Stomach (tissue), 9 donors: ENCODE data around the gene GRB10. TPM values are rescaled to one million over a fixed set of nuclear protein-coding genes. Genes with fewer than 3 reads are reported as not detected.
A peak's percentile ranks its signal among the peaks of the same experiment; 100 is the strongest.

Source experiments
- DNase-seq, 2 donors: peaks; one replicate each; pipeline versions ENCODE4 v3.0.0 to v3.0.0-alpha.2; 2013 to 2019
- H3K27ac ChIP-seq, 5 donors: fragments of 200-600 bp in 4 of 5; sonication (generic) in 4 of 5; one replicate each; pipeline ENCODE4 v1.5.1; 2013 to 2019; ENCODE audit warnings: mild to moderate bottlenecking in 1 of 5, moderate library complexity in 1 of 5
- H3K27me3 ChIP-seq, 3 donors: fragments of 200-600 bp; sonication (generic); one replicate each; pipeline ENCODE4 v1.5.1; 2017 to 2019; ENCODE audit warnings: mixed run types in 1 of 3
- H3K36me3 ChIP-seq, 4 donors: fragments of 200-600 bp; sonication (generic); 1 replicate in 3 of 4; 2 replicates in 1 of 4; pipeline ENCODE4 v1.5.1; 2016 to 2019
- H3K4me1 ChIP-seq, 4 donors: fragments of 200-600 bp; sonication (generic); one replicate each; pipeline ENCODE4 v1.5.1; 2016 to 2019
- H3K4me3 ChIP-seq, 4 donors: fragments of 200-600 bp; sonication (generic) in 3 of 4; one replicate each; pipeline ENCODE4 v1.5.1; 2016 to 2019; ENCODE audit warnings: mild to moderate bottlenecking in 1 of 4
- H3K9me3 ChIP-seq, 4 donors: fragments of 200-600 bp; sonication (generic); one replicate each; pipeline ENCODE4 v1.5.1; 2016 to 2019
- EP300 ChIP-seq: sonication (generic); formaldehyde crosslinking; IDR thresholded peaks from one replicate; pipeline ENCODE4 v1.6.1; 2017; ENCODE audit warnings: antibody characterized with exemption
- POLR2A ChIP-seq, 4 donors: fragments of 450-650 bp; IDR thresholded peaks; one replicate each; pipeline ENCODE4 v1.6.1; 2016; ENCODE audit warnings: antibody characterized with exemption in 4 of 4, control low read depth in 2 of 4, mild to moderate bottlenecking in 1 of 4, moderate library complexity in 1 of 4
- POLR2AphosphoS5 ChIP-seq, 3 donors: sonication (generic); formaldehyde crosslinking; IDR thresholded peaks; one replicate each; pipeline ENCODE4 v1.6.1; 2016; ENCODE audit warnings: antibody characterized with exemption in 3 of 3
- WGBS, 5 donors: extraction: QIAGEN DNeasy Blood & Tissue Kit in 3 of 5; methylation state at CpG; one replicate each; pipeline versions ENCODE4 v1.1.5 to v1.1.7; 2013 to 2018; 5-methylcytosine and 5-hydroxymethylcytosine counted together
- intact Hi-C: fragments of 100-400 bp; cut with DNase I; formaldehyde crosslinking; loops from one replicate; pipeline ENCODE4 v1.15.1; 2023; ENCODE audit warnings: low total_unique reads
- polyA plus RNA-seq, 3 donors: library from polyadenylated mRNA; stranded (reverse); fragments of 200-250 nt; gene quantifications; one replicate each; pipeline ENCODE4 v1.2.3, GENCODE V29; 2013
- total RNA-seq, 5 donors: library from RNA; depleted of rRNA; stranded (reverse); fragments of >200 nt; gene quantifications; one replicate each; pipeline versions ENCODE4 v1.1.0 to v1.2.3, GENCODE V29; 2014 to 2016
- TF ChIP-seq, protein P1 (sequence below), 7 experiments: fragments of 450-650 bp in 4 of 7; fragments of 200-600 bp in 3 of 7; sonication (generic) in 3 of 7; IDR thresholded peaks; one replicate each; pipeline ENCODE4 v1.5.1; 2016 to 2019; ENCODE audit warnings: antibody characterized with exemption in 7 of 7, control low read depth in 2 of 7, mild to moderate bottlenecking in 1 of 7
- donor health status: healthy with polysubstance abuse.
- donor health status: Bipolar disorder and iron deficiency.
- donor health status: healthy.

The GRB10 gene
- total and polyA plus RNA-seq, 8 donors: 10.2 to 84.9 (median 49.6) TPM

DNA sequence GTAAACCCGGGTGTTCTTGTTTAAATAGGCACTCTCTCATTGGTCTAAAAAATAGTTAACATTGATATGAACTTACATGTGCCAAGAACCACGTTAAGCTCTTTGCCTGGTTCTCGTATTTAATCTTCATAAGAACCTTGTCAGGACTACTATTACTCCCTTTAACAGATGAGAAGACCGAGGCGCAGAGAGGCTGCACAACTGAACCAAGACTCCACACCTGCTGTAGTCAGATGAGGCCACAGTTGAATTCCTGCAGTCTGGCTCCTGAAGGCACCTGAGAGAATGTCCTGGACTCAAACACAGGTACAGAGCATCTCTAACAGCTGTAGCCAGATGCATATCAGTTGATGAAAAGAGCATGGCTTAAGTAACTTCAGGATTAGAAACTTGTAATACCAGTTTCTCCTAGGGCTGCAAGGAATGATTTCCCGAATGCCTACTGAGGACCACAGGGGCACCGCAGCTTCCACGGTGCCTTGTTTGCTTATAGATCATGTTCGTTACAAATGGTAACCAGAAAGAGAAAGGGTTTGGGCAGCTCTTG, 227.0 kb downstream of the GRB10 start:
- no peak overlapping the region for H3K27ac ChIP-seq
- H3K9me3 ChIP-seq: no peaks in the 10 kb centered on the region
- DNase-seq: no peak
- H3K36me3 ChIP-seq: no peaks in the 10 kb centered on the region
- H3K4me1 ChIP-seq: peaks cover 0 to 26% (median 6%) of the 10 kb centered on the region in 4 donors
- 54 to 73% (median 64%) methylated on average over 9 of the region's 9 CpGs for WGBS, 5 donors
- no peak overlapping the region for H3K4me3 ChIP-seq
- intact Hi-C loops: no loop called here
- no peak for TF ChIP-seq POLR2AphosphoS5 (IDR thresholded peaks at IDR 0.05)
- no peak for TF ChIP-seq POLR2A (IDR thresholded peaks at IDR 0.05)
- TF ChIP-seq, protein P1, sequence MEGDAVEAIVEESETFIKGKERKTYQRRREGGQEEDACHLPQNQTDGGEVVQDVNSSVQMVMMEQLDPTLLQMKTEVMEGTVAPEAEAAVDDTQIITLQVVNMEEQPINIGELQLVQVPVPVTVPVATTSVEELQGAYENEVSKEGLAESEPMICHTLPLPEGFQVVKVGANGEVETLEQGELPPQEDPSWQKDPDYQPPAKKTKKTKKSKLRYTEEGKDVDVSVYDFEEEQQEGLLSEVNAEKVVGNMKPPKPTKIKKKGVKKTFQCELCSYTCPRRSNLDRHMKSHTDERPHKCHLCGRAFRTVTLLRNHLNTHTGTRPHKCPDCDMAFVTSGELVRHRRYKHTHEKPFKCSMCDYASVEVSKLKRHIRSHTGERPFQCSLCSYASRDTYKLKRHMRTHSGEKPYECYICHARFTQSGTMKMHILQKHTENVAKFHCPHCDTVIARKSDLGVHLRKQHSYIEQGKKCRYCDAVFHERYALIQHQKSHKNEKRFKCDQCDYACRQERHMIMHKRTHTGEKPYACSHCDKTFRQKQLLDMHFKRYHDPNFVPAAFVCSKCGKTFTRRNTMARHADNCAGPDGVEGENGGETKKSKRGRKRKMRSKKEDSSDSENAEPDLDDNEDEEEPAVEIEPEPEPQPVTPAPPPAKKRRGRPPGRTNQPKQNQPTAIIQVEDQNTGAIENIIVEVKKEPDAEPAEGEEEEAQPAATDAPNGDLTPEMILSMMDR (IDR thresholded peaks at IDR 0.05): no peak
- no peak for TF ChIP-seq EP300
- H3K27me3 ChIP-seq: peaks cover 0 to 11% (median 0%) of the 10 kb centered on the region in 3 donors

DNA sequence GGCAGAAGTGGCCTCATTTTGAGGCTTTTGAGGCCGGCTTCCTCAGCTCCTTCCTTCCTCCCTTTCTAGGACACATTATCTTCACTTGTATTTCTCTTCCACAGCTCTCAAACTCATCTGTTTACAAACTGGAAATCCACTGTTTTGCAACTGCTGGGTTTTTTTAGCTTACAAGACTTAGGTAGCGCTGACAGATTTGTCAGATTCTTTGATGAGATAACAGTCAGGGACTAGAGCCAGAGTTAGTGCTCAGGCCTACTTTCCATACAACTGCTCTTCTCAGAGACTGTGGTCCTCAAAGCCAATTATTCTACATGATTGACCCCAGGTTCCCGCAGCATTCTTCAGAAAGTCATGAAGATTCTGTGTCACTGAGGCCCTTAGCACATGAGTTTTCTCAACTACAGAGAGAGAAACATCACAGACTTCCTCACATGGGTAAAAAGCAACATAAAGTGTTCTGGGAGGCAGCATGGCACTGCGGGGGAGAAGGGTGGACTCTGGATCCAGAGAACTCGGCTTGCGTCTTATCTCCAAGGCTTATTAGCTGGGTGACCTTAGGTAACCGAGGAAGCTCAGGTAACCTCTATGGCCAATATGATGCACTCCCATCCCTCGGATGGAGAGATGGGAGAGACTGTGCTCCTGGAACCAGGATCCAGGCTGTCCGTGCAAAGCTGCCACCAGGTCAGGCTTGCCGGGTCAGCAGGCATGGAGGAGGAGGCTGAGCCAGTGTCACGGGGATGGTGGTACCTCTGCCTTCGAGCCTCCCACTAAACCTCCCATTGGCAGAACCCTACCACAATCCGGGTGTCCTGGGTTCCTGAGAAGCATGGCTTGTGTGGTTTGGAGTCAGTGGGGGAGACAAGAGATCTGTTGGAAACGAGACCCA, 228.0 kb downstream of the GRB10 start:
- Histone ChIP-seq H3K27ac (no peak overlapping the region), H3K4me3 (no peak overlapping the region), H3K9me3 (no peaks in the 10 kb centered on the region), H3K4me1 (peaks cover 0 to 26% (median 6%) of the 10 kb centered on the region in 4 donors), H3K27me3 (peaks cover 0 to 3% (median 0%) of the 10 kb centered on the region in 3 donors), H3K36me3 (no peaks in the 10 kb centered on the region)
- TF ChIP-seq EP300 (no peak), POLR2A (IDR thresholded peaks at IDR 0.05) (no peak), POLR2AphosphoS5 (IDR thresholded peaks at IDR 0.05) (no peak)
- TF ChIP-seq, protein P1 (IDR thresholded peaks at IDR 0.05): no peak
- WGBS, 5 donors: 79 to 89% (median 84%) methylated on average over 14 of the region's 14 CpGs
- DNase-seq: no peak
- intact Hi-C loops: no loop called here

DNA sequence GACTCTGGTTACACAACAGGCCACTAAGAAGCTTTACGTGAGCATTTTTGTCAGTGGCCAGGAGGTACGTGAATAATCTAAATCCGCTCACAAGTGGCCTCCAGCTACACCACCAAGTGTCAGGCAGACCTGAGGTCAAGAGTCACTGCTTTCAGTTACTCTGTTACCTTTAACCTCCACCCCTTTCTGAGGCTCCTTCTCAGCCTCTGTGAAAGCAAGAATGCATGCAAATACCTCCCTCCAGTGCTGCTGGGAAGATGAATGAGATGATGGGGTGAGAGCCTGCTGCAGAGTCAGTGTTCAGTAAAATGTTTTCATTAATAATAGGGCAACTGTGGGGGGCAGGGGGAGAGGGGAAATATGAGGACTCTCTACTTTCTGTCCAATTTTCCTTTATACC, 228.7 kb downstream of the GRB10 start:
- H3K9me3 ChIP-seq: no peaks in the 10 kb centered on the region
- H3K27me3 ChIP-seq: no peaks in the 10 kb centered on the region
- TF ChIP-seq EP300 (no peak), POLR2A (IDR thresholded peaks at IDR 0.05) (no peak)
- TF ChIP-seq, protein P1 (IDR thresholded peaks at IDR 0.05): no peak
- 37 to 54% (median 49%) methylated on average over 3 of the region's 3 CpGs for WGBS, 5 donors
- no peak for DNase-seq
- H3K4me1 ChIP-seq: peaks cover 0 to 26% (median 6%) of the 10 kb centered on the region in 4 donors
- H3K27ac ChIP-seq: no peak overlapping the region
- intact Hi-C loops: no loop called here
- H3K4me3 ChIP-seq: no peak overlapping the region
- H3K36me3 ChIP-seq: no peaks in the 10 kb centered on the region

DNA sequence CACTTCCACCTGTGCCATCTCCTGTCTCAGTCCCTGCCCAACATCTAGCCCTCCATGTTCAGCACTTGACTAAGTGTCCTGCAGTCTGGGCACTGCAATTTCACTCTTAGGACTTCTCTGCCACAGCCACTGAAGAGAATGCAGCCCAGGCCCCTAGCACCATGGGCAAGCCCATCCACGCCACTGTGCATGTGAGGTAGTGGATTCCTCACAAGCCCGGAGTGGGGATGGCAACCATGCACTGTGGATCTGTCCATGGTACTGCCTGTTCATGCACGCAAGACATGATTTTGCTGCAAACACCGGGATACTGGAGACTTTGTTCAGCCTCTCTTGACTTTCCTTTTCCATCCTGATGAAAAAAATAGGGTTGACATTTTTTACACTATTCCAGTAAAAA, 229.8 kb downstream of the GRB10 start:
- Histone ChIP-seq H3K27ac (no peak overlapping the region), H3K9me3 (no peaks in the 10 kb centered on the region), H3K4me3 (no peak overlapping the region), H3K4me1 (peaks cover 0 to 26% (median 6%) of the 10 kb centered on the region in 4 donors), H3K27me3 (no peaks in the 10 kb centered on the region), H3K36me3 (no peaks in the 10 kb centered on the region)
- peak in 1 of 2 donors; percentile 85 for DNase-seq
- no peak for TF ChIP-seq EP300
- intact Hi-C loops: no loop called here
- WGBS, 5 donors: 27 to 32% (median 30%) methylated on average over 4 of the region's 4 CpGs
